ENCODE results near the gene AKAP13. TPM values are rescaled to one million over a fixed set of nuclear protein-coding genes. Genes with fewer than 3 reads are reported as not detected.
A peak's percentile ranks its signal among the peaks of the same experiment; 100 is the strongest.

Gene AKAP13
- total RNA-seq, 2 donors from 2014 or later = 105 to 106 TPM

GRCh38 chr15:85398822-85399221, 18.4 kb downstream of the AKAP13 start:
- H3K36me3 Mint-ChIP-seq = peaks cover 0 to 6% of the 10 kb centered on the region in 2 donors
- no peak overlapping the region for H3K27ac Mint-ChIP-seq
- ATAC-seq (no peak), DNase-seq (ENCODE audit: low spot score in 2 of 2) (no peak)
- H3K9me3 Mint-ChIP-seq = no peaks in the 10 kb centered on the region

- Mint-ChIP-seq H3K27ac (no peak overlapping the region), H3K36me3 (peaks cover 0 to 6% of the 10 kb centered on the region in 2 donors), H3K9me3 (no peaks in the 10 kb centered on the region)
- DNase-seq (ENCODE audit: low spot score in 2 of 2) (no peak), ATAC-seq (no peak)
Measured at GRCh38 chr15:85399627-85400026, 19.2 kb downstream of the AKAP13 start.

- ATAC-seq (no peak), DNase-seq (ENCODE audit: low spot score in 2 of 2) (no peak)
- Mint-ChIP-seq H3K9me3 (no peaks in the 10 kb centered on the region), H3K27ac (no peak overlapping the region), H3K36me3 (peaks cover 0 to 6% of the 10 kb centered on the region in 2 donors)
Measured at GRCh38 chr15:85400606-85401005, 20.2 kb downstream of the AKAP13 start.

GRCh38 chr15:85401108-85401774, 20.8 kb downstream of the AKAP13 start:
- ATAC-seq (peak in 1 of 2 donors; percentile 45), DNase-seq (ENCODE audit: low spot score in 2 of 2) (no peak)
- H3K9me3 Mint-ChIP-seq = no peaks in the 10 kb centered on the region
- H3K36me3 Mint-ChIP-seq = peaks cover 0 to 6% of the 10 kb centered on the region in 2 donors
- H3K27ac Mint-ChIP-seq = peak overlapping the region; percentile 40 to 84

GRCh38 chr15:85402195-85402881, 21.9 kb downstream of the AKAP13 start:
- DNase-seq (ENCODE audit: low spot score in 2 of 2) (no peak), ATAC-seq (peak; percentile 34 to 81)
- peak overlapping the region in 1 of 2 donors; percentile 84 for H3K27ac Mint-ChIP-seq
- no peaks in the 10 kb centered on the region for H3K9me3 Mint-ChIP-seq
- H3K36me3 Mint-ChIP-seq = peaks cover 0 to 11% of the 10 kb centered on the region in 2 donors

GRCh38 chr15:85403745-85404144, 23.3 kb downstream of the AKAP13 start:
- Mint-ChIP-seq H3K36me3 (peaks cover 0 to 5% of the 10 kb centered on the region in 2 donors), H3K27ac (peak overlapping the region in 1 of 2 donors; percentile 75)
- no peak for ATAC-seq

GRCh38 chr15:85404176-85404917, 23.9 kb downstream of the AKAP13 start:
- ATAC-seq (no peak), DNase-seq (ENCODE audit: low spot score in 2 of 2) (no peak)
- H3K36me3 Mint-ChIP-seq = peaks cover 0 to 5% of the 10 kb centered on the region in 2 donors
- H3K9me3 Mint-ChIP-seq = no peaks in the 10 kb centered on the region
- peak overlapping the region; percentile 75 to 85 for H3K27ac Mint-ChIP-seq

More at GRCh38 chr15:85403745-85404144, 23.3 kb downstream of the AKAP13 start:
- H3K9me3 Mint-ChIP-seq = no peaks in the 10 kb centered on the region
- DNase-seq (ENCODE audit: low spot score in 2 of 2) = no peak

- ATAC-seq (peak in 1 of 2 donors; percentile 49), DNase-seq (ENCODE audit: low spot score in 2 of 2) (no peak)
- peaks cover 0 to 7% of the 10 kb centered on the region in 2 donors for H3K36me3 Mint-ChIP-seq
- peaks cover 0 to 2% of the 10 kb centered on the region in 2 donors for H3K9me3 Mint-ChIP-seq
- peak overlapping the region; percentile 75 to 85 for H3K27ac Mint-ChIP-seq
Measured at GRCh38 chr15:85404918-85405866, 24.8 kb downstream of the AKAP13 start.

- H3K36me3 Mint-ChIP-seq = peaks cover 0 to 17% of the 10 kb centered on the region in 2 donors
- H3K27ac Mint-ChIP-seq = peak overlapping the region; percentile 53 to 95
- no peak for DNase-seq (ENCODE audit: low spot score in 2 of 2)
- ATAC-seq = no peak
- peaks cover 5 to 10% of the 10 kb centered on the region in 2 donors for H3K9me3 Mint-ChIP-seq
Measured at GRCh38 chr15:85406916-85407315, 26.5 kb downstream of the AKAP13 start.

- DNase-seq (ENCODE audit: low spot score in 2 of 2) (peak in 1 of 2 donors; percentile 29), ATAC-seq (peak; percentile 73 to 75)
- peak overlapping the region; percentile 95 to 97 for H3K27ac Mint-ChIP-seq
- peaks cover 5 to 10% of the 10 kb centered on the region in 2 donors for H3K9me3 Mint-ChIP-seq
- peaks cover 0 to 17% of the 10 kb centered on the region in 2 donors for H3K36me3 Mint-ChIP-seq
Measured at GRCh38 chr15:85407421-85408269, 27.2 kb downstream of the AKAP13 start.

- DNase-seq (ENCODE audit: low spot score in 2 of 2) (peak in 1 of 2 donors; percentile 39), ATAC-seq (peak; percentile 68 to 75)
- peak overlapping the region; percentile 95 to 97 for H3K27ac Mint-ChIP-seq
- peaks cover 0 to 17% of the 10 kb centered on the region in 2 donors for H3K36me3 Mint-ChIP-seq
- H3K9me3 Mint-ChIP-seq = peaks cover 5 to 10% of the 10 kb centered on the region in 2 donors
Measured at GRCh38 chr15:85408270-85408746, 27.9 kb downstream of the AKAP13 start.

- Mint-ChIP-seq H3K27ac (peak overlapping the region; percentile 7 to 11), H3K36me3 (peaks cover 10 to 22% of the 10 kb centered on the region in 2 donors), H3K9me3 (peaks cover 5 to 10% of the 10 kb centered on the region in 2 donors)
- DNase-seq (ENCODE audit: low spot score in 2 of 2) (no peak), ATAC-seq (peak; percentile 13 to 23)
Measured at GRCh38 chr15:85412066-85412465, 31.7 kb downstream of the AKAP13 start.

GRCh38 chr15:85412956-85413854, 32.8 kb downstream of the AKAP13 start:
- H3K36me3 Mint-ChIP-seq = peaks cover 10 to 22% of the 10 kb centered on the region in 2 donors
- peak; percentile 96 to 98 for ATAC-seq

GRCh38 chr15:85414037-85414436, 33.6 kb downstream of the AKAP13 start:
- H3K9me3 Mint-ChIP-seq = peaks cover 5 to 10% of the 10 kb centered on the region in 2 donors
- H3K36me3 Mint-ChIP-seq = peaks cover 10 to 22% of the 10 kb centered on the region in 2 donors
- ATAC-seq (no peak), DNase-seq (ENCODE audit: low spot score in 2 of 2) (no peak)
- peak overlapping the region; percentile 69 to 74 for H3K27ac Mint-ChIP-seq

More at GRCh38 chr15:85412956-85413854, 32.8 kb downstream of the AKAP13 start:
- peak overlapping the region; percentile 69 to 74 for H3K27ac Mint-ChIP-seq
- H3K9me3 Mint-ChIP-seq = peaks cover 5 to 10% of the 10 kb centered on the region in 2 donors
- DNase-seq (ENCODE audit: low spot score in 2 of 2) = peak; percentile 66 to 73

All from activated naive CD4-positive, alpha-beta T cell treated with anti-CD3 and anti-CD28 coated beads, Interleukin-2, amount 50 U/mL, for 72 hours (primary cell).